ENCODE data around the gene PPARGC1A.

- TF ChIP-seq ZBTB40 (IDR thresholded peaks at IDR 0.05; ENCODE audit: borderline replicate concordance) = no peak
- no peak for TF ChIP-seq ZNF274 (IDR thresholded peaks at IDR 0.05; ENCODE audit: insufficient read depth, insufficient read length)
- TF ChIP-seq RCOR1 (conservative IDR thresholded peaks at IDR 0.05; ENCODE audit: low read depth, low read length) = no peak
These were observed 19.8 kb upstream of the PPARGC1A start for GRCh38 chr4:23909671-23910070.
